HG03521 (cell line): ENCODE measurements around the gene PDZD2.

Experiments
- ATAC-seq: cut with Tn5 transposase; IDR thresholded peaks from one replicate; pipeline ENCODE4 v1.9.1; 2021; ENCODE audit warnings: mild to moderate bottlenecking, moderate library complexity; ENCODE audit not compliant: unreplicated experiment

Gene PDZD2

DNA sequence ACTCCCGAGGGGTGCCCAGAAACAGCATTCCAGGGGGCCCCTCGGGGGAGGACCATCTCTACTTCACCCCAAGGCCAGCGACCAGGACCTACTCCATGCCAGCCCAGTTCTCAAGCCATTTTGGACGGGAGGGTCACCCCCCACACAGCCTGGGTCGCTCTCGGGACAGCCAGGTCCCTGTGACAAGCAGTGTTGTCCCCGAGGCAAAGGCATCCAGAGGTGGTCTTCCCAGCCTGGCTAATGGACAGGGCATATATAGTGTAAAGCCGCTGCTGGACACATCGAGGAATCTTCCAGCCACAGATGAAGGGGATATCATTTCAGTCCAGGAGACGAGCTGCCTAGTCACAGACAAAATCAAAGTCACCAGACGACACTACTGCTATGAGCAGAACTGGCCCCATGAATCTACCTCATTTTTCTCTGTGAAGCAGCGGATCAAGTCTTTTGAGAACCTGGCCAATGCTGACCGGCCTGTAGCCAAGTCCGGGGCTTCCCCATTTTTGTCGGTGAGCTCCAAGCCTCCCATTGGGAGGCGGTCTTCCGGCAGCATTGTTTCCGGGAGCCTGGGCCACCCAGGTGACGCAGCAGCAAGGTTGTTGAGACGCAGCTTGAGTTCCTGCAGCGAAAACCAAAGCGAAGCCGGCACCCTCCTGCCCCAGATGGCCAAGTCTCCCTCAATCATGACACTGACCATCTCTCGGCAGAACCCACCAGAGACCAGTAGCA lies 451.3 kb downstream of the PDZD2 start:
- no peak for ATAC-seq

DNA sequence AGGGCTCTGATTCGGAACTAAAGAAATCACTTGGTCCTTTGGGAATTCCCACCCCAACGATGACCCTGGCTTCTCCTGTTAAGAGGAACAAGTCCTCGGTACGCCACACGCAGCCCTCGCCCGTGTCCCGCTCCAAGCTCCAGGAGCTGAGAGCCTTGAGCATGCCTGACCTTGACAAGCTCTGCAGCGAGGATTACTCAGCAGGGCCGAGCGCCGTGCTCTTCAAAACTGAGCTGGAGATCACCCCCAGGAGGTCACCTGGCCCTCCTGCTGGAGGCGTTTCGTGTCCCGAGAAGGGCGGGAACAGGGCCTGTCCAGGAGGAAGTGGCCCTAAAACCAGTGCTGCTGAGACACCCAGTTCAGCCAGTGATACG lies 451.8 kb downstream of the PDZD2 start:
- ATAC-seq = no peak

DNA sequence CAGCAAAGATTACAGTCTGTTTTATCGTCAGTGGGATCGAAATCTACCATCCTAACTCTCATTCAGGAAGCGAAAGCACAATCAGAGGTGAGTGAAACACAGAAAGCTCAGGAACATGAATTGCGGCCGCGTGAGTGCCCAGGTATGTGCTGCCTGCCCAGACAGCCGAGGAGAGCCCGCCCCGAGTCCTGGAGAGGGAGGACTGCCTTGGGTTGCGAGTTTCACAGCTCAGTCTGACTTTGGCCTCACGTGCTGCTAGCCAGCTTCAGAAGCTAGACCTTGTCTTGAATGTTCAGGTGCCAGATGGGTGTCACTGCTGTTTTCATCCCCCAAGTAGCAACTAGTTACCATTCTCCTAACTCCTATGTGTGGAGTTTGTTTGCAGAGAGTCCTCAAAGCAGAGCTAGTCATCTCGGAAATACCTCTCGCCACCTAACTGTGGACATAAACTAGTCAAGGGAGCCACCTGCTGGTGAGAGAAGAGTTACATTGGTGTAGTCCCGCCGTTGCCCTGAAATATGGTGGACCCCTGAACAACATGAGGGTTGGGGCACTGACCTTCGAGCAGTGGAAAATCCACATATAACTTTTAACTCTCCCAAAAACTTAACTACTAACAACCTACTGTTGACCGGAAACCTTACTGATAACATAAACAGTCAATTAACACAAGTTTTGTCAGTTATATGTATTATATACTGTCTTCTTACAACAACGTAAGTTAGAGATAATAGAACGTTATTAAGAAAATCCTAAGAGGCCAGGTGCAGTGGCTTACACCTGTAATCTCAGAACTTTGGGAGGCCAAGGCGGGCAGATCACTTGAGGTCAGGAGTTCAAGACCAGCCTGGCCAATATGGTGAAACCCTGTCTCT lies 454.2 kb downstream of the PDZD2 start:
- ATAC-seq = peak; percentile 87

DNA sequence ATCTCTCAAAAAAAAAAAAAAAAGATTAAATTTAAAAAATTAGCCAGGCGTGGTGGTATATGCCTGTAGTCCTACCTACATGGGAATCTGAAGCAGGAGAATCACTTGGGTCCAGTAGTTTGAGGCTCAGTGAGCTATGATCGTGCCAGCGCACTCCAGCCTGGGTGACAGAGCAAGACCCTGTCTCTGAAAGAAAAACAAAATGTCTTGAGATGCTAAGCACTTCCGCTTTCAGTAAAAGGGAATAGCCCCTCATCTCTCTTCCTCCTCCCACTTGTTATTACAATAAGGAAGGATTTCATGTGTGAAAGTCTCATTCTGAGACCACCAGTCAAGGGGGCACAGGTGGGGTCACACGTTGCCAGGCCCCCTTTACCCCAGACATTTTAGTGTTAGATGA lies 455.8 kb downstream of the PDZD2 start:
- ATAC-seq = no peak

DNA sequence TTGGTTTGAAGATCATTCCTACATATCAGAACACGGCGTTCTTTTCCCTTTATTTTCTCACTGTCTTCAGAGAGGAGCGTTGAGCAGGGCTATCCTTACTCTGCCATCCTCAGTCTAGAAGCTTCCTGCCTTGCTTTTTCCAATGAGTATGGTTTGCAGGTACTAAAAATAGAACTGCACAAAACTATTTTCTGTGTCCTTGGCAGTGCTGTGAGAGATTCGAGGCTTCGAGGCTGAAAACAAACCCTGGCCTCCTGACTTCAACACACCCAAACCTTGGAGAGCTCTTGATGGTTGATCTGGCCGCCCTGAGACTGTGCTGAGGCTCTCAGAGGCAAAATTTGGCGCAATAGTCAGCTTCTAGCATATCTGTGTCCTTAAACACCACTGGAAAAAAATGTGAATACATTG lies 456.3 kb downstream of the PDZD2 start:
- ATAC-seq = no peak

DNA sequence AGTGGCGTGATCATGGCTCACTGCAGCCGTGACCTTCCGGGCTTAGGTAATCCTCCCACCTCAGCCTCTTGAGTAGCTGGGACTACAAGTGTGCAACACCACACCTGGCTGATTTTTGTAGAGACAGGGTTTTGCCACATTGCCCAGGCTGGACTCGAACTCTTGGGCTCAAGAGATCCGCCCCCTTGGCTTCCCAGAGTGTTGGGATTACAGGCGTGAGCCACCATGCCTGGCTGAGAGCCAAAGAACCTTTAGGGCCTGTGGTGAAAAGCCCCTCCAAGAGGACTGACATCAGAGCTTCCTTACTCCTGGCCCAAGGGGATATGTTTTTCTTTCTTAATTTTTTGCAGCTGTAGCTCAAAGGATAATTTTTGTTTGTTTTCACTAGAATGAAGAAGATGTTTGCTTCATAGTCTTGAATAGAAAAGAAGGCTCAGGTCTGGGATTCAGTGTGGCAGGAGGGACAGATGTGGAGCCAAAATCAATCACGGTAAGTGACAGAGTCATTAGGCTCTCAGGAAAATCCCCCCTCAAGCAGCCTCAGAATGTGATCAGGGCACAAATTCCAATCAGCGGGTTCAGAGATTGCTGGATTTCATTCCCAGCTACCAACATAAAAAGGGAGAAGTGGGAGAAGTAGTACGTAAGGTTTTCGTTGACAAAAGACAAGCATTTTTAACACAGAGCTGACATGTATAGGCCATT lies 458.1 kb downstream of the PDZD2 start:
- no peak for ATAC-seq

DNA sequence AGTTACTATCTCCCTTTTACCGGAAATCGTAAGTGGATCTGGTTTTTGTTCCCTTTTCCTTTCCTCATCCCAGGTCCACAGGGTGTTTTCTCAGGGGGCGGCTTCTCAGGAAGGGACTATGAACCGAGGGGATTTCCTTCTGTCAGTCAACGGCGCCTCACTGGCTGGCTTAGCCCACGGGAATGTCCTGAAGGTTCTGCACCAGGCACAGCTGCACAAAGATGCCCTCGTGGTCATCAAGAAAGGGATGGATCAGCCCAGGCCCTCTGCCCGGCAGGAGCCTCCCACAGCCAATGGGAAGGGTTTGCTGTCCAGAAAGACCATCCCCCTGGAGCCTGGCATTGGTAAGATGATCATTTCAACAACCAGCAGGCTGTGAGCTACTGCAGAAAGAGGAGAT lies 459.4 kb downstream of the PDZD2 start:
- no peak for ATAC-seq

DNA sequence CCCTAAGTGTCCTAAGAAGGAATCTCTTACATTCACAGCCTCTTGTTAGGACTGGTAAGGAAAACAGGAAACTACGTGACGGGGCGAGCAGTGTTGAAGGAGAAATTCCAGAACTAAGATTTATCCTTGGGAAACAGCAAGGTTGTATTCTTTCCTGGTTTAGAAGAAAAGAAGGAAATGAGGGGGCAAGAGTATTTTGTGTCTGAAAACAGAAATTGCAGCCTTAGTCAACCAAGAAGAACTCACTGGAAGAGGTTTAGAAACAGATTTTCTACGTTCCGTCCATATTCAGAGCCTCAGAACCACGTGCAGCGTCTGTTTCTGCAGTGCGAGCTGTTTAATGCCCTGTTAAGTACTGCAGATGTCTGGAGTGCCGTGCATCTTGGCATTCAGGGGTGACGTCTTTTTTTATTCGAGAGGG lies 460.0 kb downstream of the PDZD2 start:
- no peak for ATAC-seq

DNA sequence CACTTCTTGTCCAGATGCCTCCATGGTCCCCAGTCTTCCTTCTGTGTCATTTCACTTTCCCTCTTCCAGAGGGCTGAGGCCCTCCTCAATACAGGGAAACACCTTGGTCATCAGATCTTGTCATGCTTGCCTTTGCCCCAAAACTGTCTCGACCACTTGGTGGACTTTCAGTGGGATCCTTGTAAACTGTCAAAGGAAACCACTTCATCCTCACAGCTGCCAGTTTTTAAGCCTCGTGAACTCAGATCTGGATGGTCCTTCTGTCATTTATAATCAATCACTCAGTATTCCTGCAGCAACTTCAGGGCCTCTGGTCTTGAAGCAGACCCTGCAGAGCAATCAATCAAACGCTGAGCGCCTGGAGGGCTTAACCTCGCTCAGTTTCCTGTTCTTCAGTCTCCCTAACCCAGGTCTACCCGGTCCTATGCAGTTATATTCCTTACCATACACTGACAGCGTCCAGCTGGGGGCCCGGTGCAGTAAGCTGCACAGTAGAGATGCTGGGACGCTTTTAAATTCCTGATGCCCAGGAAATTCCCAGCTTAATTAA lies 460.6 kb downstream of the PDZD2 start:
- no peak for ATAC-seq

DNA sequence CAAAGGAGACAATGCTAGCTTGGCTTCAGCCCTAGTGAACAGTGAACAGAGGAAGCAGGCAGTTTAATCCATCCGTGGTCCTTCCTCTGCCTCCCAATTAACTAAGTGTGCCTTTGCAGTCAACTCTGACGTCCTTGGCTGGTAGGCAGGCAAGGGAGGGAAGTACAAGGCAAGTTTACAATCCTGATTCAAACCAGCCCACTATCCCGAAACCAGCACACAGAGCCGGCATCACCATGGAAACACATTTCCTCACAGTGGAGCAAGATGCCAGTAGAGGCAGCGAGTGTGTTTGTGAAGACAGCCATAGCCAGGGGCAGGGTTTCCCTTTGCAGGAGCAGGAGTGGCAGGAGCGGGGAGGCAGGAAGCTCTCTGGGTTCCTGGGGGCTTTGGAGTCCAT lies 461.3 kb downstream of the PDZD2 start:
- no peak for ATAC-seq

DNA sequence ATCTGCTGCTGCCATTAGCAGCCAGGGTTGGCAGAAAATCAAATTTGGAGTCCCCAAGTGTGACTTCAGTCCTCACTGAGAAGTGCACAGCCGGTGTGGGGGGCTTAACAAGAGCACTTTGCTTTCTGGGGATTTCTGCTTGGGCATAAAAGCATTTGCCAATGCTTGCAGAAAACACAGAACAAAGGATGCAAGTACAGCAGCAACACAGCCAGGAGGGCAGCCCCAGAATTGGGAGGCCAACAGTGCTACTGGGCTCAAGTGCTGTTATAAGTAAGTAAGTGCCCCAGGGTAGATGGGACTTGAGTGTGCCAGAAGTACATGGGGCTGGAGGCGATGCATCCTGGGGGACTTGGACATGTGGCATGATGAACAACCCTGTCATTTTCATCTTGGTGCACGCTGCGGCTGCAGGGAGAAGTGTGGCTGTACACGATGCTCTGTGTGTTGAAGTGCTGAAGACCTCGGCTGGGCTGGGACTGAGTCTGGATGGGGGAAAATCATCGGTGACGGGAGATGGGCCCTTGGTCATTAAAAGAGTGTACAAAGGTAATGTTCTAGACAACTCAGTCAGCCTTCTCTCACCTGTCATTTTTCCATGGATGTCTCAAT lies 461.9 kb downstream of the PDZD2 start:
- no peak for ATAC-seq

DNA sequence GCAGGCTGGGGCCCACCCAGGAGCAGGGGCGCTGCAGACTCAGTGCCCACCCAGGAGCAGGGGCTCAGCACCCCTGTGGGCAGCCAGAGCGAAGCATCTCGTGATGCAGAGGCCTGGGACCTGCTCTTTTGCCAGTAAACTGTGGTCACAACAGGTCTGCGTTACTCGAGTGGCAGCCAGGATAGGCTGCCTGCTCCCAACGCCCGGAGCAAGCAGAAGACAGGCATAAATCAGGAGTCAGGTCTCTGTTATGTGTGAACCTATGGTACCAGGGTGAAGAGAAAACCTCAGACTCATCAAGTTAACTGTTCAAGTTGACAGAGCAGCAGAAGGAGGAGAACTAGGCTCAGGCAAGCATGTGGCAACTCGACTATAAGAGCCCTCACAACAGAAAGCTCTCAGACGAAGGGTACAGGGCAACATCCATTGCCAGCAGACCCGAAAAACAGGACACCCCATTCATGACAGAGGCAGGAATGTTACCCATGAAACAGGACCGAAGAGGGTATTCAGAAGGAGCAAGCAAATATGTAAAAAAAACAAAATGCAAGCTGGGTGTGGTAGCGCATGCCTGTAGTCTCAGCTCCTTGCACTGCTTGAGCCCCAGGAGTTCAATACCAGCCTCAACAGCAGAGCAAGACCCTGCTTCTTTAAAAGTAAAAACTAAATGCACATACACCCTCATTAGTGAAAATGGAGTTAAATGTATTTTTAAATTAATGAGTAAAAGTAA lies 463.5 kb downstream of the PDZD2 start:
- no peak for ATAC-seq

DNA sequence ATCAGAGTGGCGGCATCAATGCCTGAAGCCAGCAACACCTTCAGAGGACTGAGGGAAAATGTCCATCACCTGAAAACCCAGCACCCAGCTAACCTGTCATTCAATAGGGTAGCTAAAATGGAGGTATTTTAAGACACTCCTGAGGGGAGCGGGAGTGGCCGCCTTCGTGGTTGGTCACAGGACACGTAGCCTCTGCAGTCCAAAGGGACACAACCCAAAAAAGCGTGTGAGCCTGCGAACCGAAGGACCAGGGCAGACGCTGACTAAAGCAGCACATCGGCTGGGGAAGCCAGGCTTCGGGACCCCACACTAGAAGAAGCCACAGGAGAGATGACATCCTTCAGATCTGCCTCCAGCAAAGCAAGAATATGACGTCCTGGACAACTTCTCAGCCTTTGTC lies 464.6 kb downstream of the PDZD2 start:
- ATAC-seq = no peak

DNA sequence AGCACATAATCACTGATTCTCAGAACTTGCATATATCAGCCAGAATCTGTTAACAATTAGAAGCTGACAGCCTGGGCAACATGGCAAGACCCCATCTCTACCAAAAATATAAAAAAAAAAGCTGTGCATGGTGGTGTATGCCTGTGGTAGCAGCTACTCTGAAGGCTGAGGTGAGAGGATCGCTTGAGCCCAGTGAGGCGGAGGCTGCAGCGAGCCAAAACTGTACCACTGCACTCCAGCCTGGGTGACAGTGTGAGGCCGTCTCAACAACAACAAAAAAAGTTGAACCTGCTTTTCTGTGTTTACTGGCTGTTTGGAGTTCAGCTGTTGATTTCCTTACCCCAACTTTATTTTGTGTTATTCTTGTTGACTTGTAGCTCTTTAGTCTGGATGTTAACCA lies 468.4 kb downstream of the PDZD2 start:
- no peak for ATAC-seq

DNA sequence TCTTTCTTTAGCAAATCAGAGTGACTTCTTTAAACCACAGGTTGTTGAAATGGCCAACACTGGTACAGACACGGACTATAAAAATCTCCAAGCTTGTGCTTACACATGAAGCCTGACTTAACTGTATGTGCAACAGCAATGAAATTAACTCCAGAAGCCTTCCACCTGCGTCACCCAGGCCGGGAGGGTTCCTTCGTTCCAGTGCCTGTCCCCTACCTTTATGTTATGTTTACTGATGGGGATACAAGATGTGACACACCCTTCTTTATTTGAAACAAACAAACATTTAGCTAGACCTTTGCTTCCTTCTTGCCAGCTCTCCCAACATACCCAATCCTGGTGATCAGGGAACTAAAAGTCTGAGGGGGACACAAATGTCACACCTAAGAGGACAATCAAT lies 469.2 kb downstream of the PDZD2 start:
- no peak for ATAC-seq

DNA sequence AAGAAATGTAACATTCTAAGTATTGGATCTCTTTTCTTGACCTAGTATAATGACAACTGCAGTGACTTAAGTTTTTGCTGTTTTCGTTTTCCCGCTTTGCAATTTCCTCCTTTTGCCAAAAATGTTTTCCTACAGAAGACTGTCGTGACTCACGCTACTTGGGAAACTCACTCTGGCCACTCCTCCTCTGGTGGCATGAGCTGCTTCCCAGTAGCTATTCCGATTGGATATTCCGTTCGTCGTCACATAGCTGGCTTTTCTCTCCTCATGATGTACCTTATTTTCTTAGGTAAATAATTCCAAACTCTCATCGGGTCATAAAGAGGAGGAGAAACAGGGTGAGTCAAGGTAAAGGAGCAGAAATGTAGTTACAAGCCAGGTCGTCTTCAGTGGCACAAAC lies 470.3 kb downstream of the PDZD2 start:
- no peak for ATAC-seq

DNA sequence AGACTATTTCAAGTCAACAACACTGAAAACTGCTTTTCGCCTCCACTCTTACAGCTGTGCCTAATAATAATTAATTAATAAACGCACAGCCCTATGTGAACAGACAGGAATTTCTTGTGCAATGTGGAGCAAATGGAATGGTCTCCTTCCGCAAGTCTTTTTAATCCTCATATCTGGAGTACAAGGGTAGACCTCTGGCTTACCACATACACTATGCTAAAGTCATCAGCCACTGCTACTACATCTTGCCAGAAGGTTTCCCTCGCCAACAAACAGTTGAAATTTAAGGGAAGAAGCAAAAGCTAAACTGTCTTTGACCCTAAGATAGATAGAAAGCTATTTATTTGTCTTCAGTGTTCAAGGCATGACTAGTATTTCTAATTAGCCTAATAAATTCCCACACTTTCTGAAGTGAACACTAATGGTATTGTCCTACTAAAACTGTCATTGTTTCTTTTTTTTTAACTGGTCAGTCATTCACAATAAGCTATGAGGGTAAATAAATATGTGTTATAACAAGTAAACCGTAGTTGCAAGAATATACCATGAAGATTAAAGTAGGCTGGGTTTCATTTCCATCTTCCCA lies 471.3 kb downstream of the PDZD2 start:
- ATAC-seq = no peak

DNA sequence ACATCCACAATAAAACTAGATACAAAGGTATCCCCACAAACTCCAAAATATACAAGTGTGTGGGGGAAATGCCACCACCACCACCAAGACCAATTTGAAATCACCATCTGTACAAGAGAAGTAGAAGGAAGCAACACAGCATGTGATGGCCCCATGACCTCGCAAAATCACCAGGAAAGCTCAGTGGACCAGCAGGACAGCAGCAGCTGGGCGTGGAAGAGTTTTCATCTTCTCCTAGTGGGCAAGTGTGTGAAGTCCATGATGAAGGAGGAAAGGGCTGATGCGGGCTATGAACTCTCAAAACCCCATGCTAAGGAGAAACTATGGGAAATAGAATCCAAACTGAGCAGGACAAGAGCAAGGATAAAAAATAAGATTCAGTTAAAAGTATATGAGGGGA lies 477.1 kb downstream of the PDZD2 start:
- no peak for ATAC-seq

DNA sequence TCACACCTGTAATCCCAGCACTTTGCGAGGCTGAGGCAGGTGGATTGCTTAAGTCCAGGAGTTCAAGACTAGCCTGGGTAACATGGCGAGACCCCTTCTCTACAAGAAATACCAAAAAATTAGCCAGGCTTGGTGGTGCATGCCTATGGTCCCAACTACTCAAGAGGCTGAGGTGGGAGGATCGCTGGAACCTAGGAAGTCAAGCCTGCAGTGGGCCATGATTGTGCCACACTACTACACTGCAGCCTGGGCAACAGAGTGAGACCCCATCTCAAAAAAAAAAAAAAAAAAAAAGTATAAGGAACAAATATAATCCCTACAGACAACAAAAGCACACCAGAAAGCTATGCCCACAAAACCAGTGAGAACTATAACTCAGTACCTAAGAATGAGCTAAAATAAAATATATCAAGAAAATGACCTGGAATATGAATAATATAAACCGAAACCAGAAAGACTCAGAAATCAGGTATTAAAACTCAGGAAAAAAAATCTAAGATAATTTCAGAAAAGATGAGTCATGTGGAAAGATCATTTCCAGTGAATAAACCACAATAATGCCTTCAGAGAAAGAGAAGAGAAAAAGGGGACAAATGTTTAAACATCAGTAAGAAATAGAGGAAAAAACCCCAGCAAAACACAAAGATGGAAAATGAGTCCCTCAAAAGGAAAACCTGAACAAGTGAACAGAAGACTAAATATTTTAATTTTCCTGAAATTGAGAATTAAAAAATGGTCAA lies 477.8 kb downstream of the PDZD2 start:
- no peak for ATAC-seq
